AG10803 (cell line): ENCODE measurements around the gene ALKBH3.
A peak's percentile ranks its signal among the peaks of the same experiment; 100 is the strongest.

Source experiments
- DNase-seq: peaks from one replicate; pipeline ENCODE4 v3.0.0; 2010; ENCODE audit warnings: low read depth
- H3K4me3 ChIP-seq: 2 replicates; pipeline ENCODE4 v1.5.1; 2011; ENCODE audit warnings: mild to moderate bottlenecking, low read length, control low read depth
- TF ChIP-seq, protein P1 (sequence below): conservative IDR thresholded peaks from 2 replicates; pipeline ENCODE4 v1.5.1; 2011; ENCODE audit warnings: mild to moderate bottlenecking, low read length, control low read depth, inconsistent platforms

Gene ALKBH3

DNA sequence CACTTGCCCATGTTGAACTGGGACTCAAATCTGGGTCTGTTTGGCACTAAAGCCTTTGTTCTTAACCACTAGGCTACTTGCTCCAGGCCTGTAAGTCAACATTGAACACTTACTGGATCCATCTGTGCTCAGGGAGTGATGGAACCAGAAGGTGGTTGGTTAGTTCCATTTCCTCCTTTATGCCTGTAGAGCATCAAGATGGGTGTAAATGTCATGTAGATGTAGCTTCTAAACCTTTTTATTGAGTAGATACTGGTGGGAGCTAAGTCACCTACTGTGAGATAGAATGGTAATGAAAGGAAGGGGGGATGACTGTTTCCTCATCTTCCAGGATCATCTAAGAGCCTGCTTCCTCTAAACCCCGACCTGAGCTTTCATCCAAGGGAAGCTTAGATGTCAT, 38.6 kb upstream of the ALKBH3 start:
- DNase-seq: no peak
- TF ChIP-seq, protein P1, sequence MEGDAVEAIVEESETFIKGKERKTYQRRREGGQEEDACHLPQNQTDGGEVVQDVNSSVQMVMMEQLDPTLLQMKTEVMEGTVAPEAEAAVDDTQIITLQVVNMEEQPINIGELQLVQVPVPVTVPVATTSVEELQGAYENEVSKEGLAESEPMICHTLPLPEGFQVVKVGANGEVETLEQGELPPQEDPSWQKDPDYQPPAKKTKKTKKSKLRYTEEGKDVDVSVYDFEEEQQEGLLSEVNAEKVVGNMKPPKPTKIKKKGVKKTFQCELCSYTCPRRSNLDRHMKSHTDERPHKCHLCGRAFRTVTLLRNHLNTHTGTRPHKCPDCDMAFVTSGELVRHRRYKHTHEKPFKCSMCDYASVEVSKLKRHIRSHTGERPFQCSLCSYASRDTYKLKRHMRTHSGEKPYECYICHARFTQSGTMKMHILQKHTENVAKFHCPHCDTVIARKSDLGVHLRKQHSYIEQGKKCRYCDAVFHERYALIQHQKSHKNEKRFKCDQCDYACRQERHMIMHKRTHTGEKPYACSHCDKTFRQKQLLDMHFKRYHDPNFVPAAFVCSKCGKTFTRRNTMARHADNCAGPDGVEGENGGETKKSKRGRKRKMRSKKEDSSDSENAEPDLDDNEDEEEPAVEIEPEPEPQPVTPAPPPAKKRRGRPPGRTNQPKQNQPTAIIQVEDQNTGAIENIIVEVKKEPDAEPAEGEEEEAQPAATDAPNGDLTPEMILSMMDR: no peak
- H3K4me3 ChIP-seq: no peak overlapping the region

DNA sequence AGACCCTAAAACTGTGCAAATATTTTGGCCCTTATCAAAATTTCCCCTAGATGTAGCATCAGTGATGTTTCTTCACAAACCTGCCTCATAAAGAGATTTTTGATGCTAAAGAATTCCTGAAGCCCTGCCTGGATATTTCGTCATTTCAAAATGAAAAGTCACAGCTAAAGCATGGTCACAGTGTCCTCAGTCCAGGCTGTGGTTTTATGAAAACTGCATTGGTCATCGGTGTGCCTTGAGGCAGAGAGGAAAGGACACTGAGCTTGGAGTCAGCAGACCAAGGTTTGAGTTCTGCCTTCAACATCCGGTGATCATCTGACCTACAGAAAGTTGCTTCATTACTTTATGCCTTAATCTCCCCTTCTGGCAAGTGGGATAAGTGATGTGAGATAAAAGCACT, 34.8 kb upstream of the ALKBH3 start:
- no peak overlapping the region for H3K4me3 ChIP-seq
- peak; percentile 6 for DNase-seq
- TF ChIP-seq, protein P1: no peak

DNA sequence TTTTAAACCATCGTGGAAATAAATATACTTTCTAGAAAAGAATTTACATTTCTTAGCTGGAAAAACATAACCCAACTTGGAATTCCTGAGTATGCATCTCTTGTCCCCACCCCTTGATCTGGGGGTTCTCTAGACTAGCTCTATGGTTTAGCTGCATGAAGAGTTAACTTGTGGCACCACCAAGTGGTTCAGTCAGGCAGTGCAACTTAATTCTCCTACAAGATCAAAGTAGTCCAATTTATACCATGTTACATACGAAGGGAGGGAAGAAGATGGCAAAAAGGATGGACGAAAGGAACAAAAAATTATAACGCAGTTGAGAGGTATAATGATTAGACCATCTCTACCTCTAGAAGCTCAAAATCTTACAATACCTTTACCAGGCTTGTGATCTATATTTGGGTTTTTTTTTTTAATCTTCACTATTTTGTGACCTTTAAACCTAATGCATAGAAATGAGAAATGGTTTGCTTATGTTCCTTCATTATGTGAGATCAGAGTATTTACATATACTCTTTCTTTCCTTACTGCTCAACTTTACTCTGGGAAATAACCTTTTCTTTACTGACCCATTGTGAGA, 28.5 kb upstream of the ALKBH3 start:
- TF ChIP-seq, protein P1: peak; percentile 93
- no peak overlapping the region for H3K4me3 ChIP-seq
- DNase-seq: peak; percentile 79

DNA sequence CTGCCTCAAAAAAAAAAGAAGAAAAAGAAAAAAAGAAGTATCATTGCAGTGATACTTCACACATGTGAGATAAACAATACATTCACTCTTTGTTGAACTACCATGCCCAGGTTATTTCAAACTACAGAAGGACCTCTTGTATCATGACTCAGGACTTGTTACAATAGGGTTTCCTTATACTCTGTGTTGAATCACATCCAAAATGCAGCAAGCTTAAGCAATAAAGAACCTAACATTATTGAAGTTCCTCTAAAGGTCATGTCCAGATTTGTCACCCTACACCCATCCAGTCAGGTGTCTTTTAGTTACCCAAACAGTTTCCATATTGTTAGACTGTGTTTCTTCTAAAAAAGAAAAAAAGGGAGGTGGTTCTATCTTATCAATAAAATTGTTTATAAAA, 26.9 kb upstream of the ALKBH3 start:
- peak; percentile 21 for DNase-seq
- TF ChIP-seq, protein P1: no peak
- no peak overlapping the region for H3K4me3 ChIP-seq

DNA sequence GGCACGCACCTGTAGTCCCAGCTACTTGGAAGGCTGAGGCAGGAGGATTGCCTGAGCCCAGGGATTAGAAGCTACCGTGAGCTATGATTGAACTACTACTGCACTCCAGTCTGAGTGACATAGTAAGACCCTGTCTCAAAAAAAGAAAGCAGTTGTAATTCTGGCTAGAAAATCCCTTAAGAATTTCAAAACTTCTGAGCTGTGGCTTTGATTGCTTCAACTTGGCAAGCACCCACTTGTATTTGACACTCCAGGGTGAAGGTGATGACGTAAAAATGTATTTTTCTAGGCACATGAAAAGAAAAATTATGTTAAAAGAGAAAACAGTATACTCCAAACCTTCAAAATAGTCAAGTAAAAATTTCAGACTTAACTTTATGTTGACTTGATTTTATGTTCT, 23.6 kb upstream of the ALKBH3 start:
- TF ChIP-seq, protein P1: no peak
- DNase-seq: no peak

DNA sequence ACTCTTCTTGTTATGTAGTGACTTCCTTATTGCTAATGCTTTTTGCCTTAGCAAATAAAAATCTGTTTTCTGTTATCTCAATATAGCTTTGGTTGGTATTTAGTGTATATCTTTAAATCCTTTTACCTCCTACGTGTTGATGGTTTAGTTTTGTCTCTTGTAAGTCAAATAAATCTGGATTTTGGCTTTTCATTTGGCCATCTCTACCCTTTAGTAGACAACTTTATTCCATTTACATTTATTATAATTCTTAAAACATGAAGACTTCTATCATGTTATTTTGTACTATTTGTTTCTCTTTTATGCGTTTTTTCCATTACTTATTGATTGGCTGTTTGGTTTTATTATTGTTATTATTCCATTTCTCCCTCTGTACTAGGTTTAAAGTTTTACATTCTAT, 19.5 kb upstream of the ALKBH3 start:
- no peak for DNase-seq
- TF ChIP-seq, protein P1: no peak
- H3K4me3 ChIP-seq: no peak overlapping the region

More for the DNA sequence above, 23.6 kb upstream of the ALKBH3 start:
- H3K4me3 ChIP-seq: no peak overlapping the region

DNA sequence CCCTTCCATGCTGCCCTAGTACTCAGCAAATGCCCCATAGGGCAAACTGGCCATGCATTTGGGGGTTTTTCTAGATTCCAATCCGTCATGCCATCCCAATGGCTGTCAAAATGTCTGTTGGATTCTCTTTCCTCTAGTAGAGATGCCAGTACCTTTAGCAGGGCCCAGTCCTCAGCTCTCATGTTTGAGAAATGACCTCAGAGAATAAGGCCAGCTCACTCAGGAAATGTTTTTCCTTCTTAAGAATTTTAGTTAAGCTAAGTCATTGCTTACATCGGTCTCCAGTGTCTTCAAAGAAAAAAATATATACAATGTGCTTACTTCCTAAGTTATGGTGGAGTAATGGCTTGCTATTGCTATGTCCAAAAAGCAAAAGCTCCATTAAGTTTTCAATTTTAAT, 14.1 kb upstream of the ALKBH3 start:
- peak; percentile 9 for DNase-seq

More for the DNA sequence above, 14.1 kb upstream of the ALKBH3 start:
- H3K4me3 ChIP-seq: no peak overlapping the region
- TF ChIP-seq, protein P1: no peak
